ENCODE results near the gene KREMEN2.

GRCh38 chr16:2924901-2925755 lies 38.9 kb upstream of the KREMEN2 start:
- TF ChIP-seq POLR2A (IDR thresholded peaks at IDR 0.05; ENCODE audit: low read depth, low read length) (no peak), POLR2AphosphoS5 (IDR thresholded peaks at IDR 0.05; ENCODE audit: low read depth, low read length) (no peak), TAF1 (IDR thresholded peaks at IDR 0.05; ENCODE audit: low read depth, low read length) (no peak)

Measured in GM12891 (cell line).